ENCODE results near the gene ACBD7.

Gene ACBD7

GRCh38 chr10:15088428-15089261 is at the start of gene ACBD7:
ACBD7 (minus strand) TSS chr10:15088776; CDS start chr10:15088728, 48 bp downstream.
- DNase-seq: peak; percentile 96

- no peak for DNase-seq
Observed at GRCh38 chr10:15137636-15138035, 49.1 kb upstream of the ACBD7 start.

- no peak for DNase-seq
Observed at GRCh38 chr10:15137036-15137359, 48.4 kb upstream of the ACBD7 start.

GRCh38 chr10:15136129-15137035 is 47.8 kb upstream of the ACBD7 start:
- no peak for DNase-seq

- DNase-seq: no peak
Observed at GRCh38 chr10:15131330-15131729, 42.8 kb upstream of the ACBD7 start.

- no peak for DNase-seq
Observed at GRCh38 chr10:15124908-15125307, 36.3 kb upstream of the ACBD7 start.

- no peak for DNase-seq
Observed at GRCh38 chr10:15124190-15124589, 35.6 kb upstream of the ACBD7 start.

- no peak for DNase-seq
Observed at GRCh38 chr10:15123749-15124184, 35.2 kb upstream of the ACBD7 start.

- DNase-seq: no peak
Observed at GRCh38 chr10:15122477-15123030, 34.0 kb upstream of the ACBD7 start.

- DNase-seq: no peak
Observed at GRCh38 chr10:15121707-15122106, 33.1 kb upstream of the ACBD7 start.

GRCh38 chr10:15120523-15120922 is 31.9 kb upstream of the ACBD7 start:
- DNase-seq: no peak

GRCh38 chr10:15118615-15119014 is 30.0 kb upstream of the ACBD7 start:
- DNase-seq: no peak

- DNase-seq: no peak
Observed at GRCh38 chr10:15116225-15116624, 27.6 kb upstream of the ACBD7 start.

- no peak for DNase-seq
Observed at GRCh38 chr10:15113766-15114165, 25.2 kb upstream of the ACBD7 start.

- DNase-seq: no peak
Observed at GRCh38 chr10:15112657-15113056, 24.1 kb upstream of the ACBD7 start.

GRCh38 chr10:15106352-15107013 is 17.9 kb upstream of the ACBD7 start:
- no peak for DNase-seq

GRCh38 chr10:15103513-15103912 is 14.9 kb upstream of the ACBD7 start:
- no peak for DNase-seq

GRCh38 chr10:15099886-15100285 is 11.3 kb upstream of the ACBD7 start:
- DNase-seq: no peak

- DNase-seq: peak; percentile 90
Observed at GRCh38 chr10:15097011-15097812, 8.6 kb upstream of the ACBD7 start, which contains the start of gene RPP38. RPP38 (plus strand) TSS chr10:15097355; CDS start chr10:15103315, 5,960 bp downstream.

- no peak for DNase-seq
Observed at GRCh38 chr10:15096661-15097010, 8.1 kb upstream of the ACBD7 start.

GRCh38 chr10:15092855-15093408 is 4.4 kb upstream of the ACBD7 start:
- DNase-seq: no peak

GRCh38 chr10:15091418-15091817 is 2.8 kb upstream of the ACBD7 start:
- DNase-seq: no peak
